OCI-LY1 (cell line): ENCODE data around the gene ARF6.
"Not testable (repeated sequence)": the region's sequence is repeated elsewhere in the genome, so short reads cannot be mapped to it uniquely, and the experiment has no call there.

ENCODE experiments used
- CTCF ChIP-seq: fragments of 200-600 bp; sonication (generic), shearing (Covaris generic); IDR thresholded peaks from 2 replicates; pipeline ENCODE4 v1.5.1; 2017; ENCODE audit warnings: mild to moderate bottlenecking, antibody characterized with exemption, low read length, moderate library complexity, mixed read lengths
- EZH2 ChIP-seq: fragments of 200-600 bp; sonication (generic), shearing (Covaris generic); IDR thresholded peaks from 2 replicates; pipeline ENCODE4 v1.8.0; 2017; ENCODE audit warnings: borderline replicate concordance, mixed run types, mild to moderate bottlenecking, antibody characterized with exemption, low read length, moderate library complexity, mixed read lengths

DNA sequence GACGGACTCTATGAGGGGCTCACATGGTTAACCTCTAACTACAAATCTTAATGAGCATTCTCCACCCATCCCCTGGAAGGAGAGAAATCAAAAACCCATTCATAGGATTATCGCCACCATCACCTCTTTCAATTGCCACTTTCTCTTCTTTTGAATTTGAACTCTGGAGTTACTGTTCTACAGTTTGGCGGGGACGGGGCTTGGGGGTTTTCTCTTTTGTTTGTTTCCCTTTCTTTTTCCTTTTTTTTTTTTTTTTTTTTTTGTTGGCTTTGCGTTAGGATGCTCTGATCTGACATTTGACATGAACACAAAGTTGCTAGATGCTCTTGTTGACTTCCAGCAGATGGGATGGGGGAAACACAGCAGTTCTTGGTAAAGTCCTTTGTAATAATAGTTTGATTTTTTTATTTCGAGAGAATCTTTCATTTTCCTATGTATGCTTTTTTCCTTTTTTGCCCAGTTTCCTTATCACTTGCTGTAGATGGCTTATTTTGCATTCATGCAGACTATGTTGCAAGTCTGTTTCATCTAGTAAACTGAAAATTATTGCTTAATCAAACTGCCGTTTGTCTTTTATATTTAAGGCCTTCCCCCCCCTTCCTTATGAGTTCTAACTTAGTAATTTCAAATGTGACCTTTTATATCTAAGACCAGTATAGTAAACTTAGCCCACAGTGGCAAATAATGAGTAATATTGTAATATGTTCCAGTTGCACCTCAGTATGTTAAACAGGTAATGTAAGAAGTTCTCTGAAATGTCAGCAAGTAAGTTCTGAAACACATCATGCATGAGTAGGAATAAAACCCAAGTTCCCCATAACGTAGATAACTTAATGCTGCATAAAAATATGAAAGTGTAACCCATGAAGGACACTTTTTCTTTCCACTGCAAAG lies 1.6 kb downstream of the ARF6 start:
- TF ChIP-seq CTCF, EZH2: not testable (repeated sequence)
